Hematopoietic multipotent progenitor cell treated with erythropoietin and hydrocortisone succinate and interleukin-3 and kit ligand, for 8 days (in vitro differentiated cells): Measurements from ENCODE around the gene IL1RAPL1.

Experiments used
- DNase-seq: peaks from one replicate; pipeline ENCODE4 v3.0.0-alpha.2; 2015

IL1RAPL1 gene

GRCh38 chrX:28802625-28803024 lies 215.4 kb downstream of the IL1RAPL1 start:
- DNase-seq: no peak

- DNase-seq: no peak
Measured at GRCh38 chrX:28835991-28836390, 248.7 kb downstream of the IL1RAPL1 start.

- DNase-seq: no peak
Measured at GRCh38 chrX:28843817-28844216, 256.6 kb downstream of the IL1RAPL1 start.

- DNase-seq: no peak
Measured at GRCh38 chrX:28847423-28847822, 260.2 kb downstream of the IL1RAPL1 start.

- DNase-seq: no peak
Measured at GRCh38 chrX:28848707-28849106, 261.5 kb downstream of the IL1RAPL1 start.

- no peak for DNase-seq
Measured at GRCh38 chrX:28850955-28851354, 263.7 kb downstream of the IL1RAPL1 start.

GRCh38 chrX:28851871-28852270 lies 264.6 kb downstream of the IL1RAPL1 start:
- no peak for DNase-seq

- no peak for DNase-seq
Measured at GRCh38 chrX:28854637-28855036, 267.4 kb downstream of the IL1RAPL1 start.

- no peak for DNase-seq
Measured at GRCh38 chrX:28876408-28876807, 289.2 kb downstream of the IL1RAPL1 start.

GRCh38 chrX:28876901-28877300 lies 289.7 kb downstream of the IL1RAPL1 start:
- DNase-seq: no peak

- no peak for DNase-seq
Measured at GRCh38 chrX:28880136-28880535, 292.9 kb downstream of the IL1RAPL1 start.

- no peak for DNase-seq
Measured at GRCh38 chrX:28884823-28885222, 297.6 kb downstream of the IL1RAPL1 start.

- no peak for DNase-seq
Measured at GRCh38 chrX:28888416-28888815, 301.2 kb downstream of the IL1RAPL1 start.

- no peak for DNase-seq
Measured at GRCh38 chrX:28889591-28890090, 302.4 kb downstream of the IL1RAPL1 start.

GRCh38 chrX:28901637-28902036 lies 314.4 kb downstream of the IL1RAPL1 start:
- no peak for DNase-seq

- DNase-seq: no peak
Measured at GRCh38 chrX:28910487-28910886, 323.2 kb downstream of the IL1RAPL1 start.

- no peak for DNase-seq
Measured at GRCh38 chrX:28920153-28920943, 333.1 kb downstream of the IL1RAPL1 start.

- no peak for DNase-seq
Measured at GRCh38 chrX:28922106-28922505, 334.9 kb downstream of the IL1RAPL1 start.

GRCh38 chrX:28946846-28947245 lies 359.6 kb downstream of the IL1RAPL1 start:
- no peak for DNase-seq

GRCh38 chrX:28960063-28960462 lies 372.8 kb downstream of the IL1RAPL1 start:
- DNase-seq: no peak

GRCh38 chrX:28966331-28966730 lies 379.1 kb downstream of the IL1RAPL1 start:
- no peak for DNase-seq

GRCh38 chrX:28969126-28969525 lies 381.9 kb downstream of the IL1RAPL1 start:
- DNase-seq: no peak

- DNase-seq: no peak
Measured at GRCh38 chrX:28979877-28980276, 392.6 kb downstream of the IL1RAPL1 start.

GRCh38 chrX:28981952-28982351 lies 394.7 kb downstream of the IL1RAPL1 start:
- DNase-seq: no peak

- no peak for DNase-seq
Measured at GRCh38 chrX:28988246-28988645, 401.0 kb downstream of the IL1RAPL1 start.
